ENCODE results near the gene FANCC.

GRCh38 chr9:95185956-95186355, 131.6 kb downstream of the FANCC start:
- TF ChIP-seq CTCF (IDR thresholded peaks at IDR 0.05 in 8 of 11, conservative IDR thresholded peaks at IDR 0.05 in 3 of 11) (no peak), POLR2A (IDR thresholded peaks at IDR 0.05) (no peak), POLR2AphosphoS5 (IDR thresholded peaks at IDR 0.05) (no peak)

Data from spleen (tissue), 7 donors.